Bladder microvascular endothelial cell (primary cell): ENCODE measurements around the gene PMS1. TPM values are rescaled to one million over a fixed set of nuclear protein-coding genes. Genes with fewer than 3 reads are reported as not detected.

Experiments
- total RNA-seq: library from RNA; depleted of rRNA; stranded (reverse); fragments of >200 nt; gene quantifications from 2 replicates; pipeline ENCODE4 v1.2.3, GENCODE V29; 2014

The PMS1 gene
- total RNA-seq = 14.2 and 55.2 TPM in 2 replicates

DNA sequence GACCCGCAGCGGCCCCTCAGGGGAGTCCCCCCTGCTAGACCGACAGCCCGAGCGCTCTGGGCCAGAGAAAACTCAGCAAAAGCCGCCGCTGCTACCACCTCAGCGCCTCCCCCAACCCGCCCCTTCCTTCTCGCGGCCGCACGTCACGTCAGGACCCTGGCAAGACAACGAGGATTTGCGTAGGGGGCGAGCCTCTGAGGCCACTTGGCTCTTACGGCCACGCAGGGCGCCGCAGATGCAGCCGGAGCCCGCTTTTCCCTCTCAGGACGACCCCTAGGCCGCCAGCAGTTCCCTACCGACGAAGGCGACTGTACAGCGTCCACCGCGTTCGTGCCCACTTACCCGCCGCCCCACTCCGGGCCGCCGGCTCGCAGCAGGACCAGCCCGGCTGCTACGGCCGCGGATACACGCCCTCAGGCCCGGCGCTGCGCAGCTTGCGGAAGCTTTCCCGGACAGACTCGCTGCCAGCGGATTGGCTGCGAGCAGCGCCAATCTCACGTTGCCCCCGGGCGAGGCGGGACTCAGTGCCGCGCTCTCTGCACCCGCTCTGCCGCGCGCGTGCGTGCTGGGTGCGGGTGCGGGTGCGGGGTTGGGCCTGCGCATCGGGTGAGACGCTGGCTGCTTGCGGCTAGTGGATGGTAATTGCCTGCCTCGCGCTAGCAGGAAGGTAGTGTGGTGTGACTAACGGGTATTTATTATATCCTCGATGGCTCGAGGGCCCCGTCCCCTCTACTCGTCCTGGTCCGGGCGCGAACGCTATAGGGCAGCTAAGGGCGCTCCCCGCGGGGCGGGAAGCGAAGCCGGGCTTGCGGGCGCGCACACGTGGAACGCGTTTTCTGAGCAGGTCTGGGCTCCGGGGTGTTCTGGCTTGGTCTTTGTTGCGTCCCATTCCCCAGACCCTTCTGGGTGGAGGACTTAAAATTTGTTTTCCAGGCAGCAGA, at the start of gene PMS1, which contains the start of gene ORMDL1:
Gene PMS1, plus strand, starts transcription at position 524 of the 941 bp plus-strand sequence. CDS start 7,360 bp downstream, outside the sequence.
Gene ORMDL1, minus strand, starts transcription at position 413 of the 941 bp plus-strand sequence. CDS start 1,744 bp downstream, outside the sequence.

DNA sequence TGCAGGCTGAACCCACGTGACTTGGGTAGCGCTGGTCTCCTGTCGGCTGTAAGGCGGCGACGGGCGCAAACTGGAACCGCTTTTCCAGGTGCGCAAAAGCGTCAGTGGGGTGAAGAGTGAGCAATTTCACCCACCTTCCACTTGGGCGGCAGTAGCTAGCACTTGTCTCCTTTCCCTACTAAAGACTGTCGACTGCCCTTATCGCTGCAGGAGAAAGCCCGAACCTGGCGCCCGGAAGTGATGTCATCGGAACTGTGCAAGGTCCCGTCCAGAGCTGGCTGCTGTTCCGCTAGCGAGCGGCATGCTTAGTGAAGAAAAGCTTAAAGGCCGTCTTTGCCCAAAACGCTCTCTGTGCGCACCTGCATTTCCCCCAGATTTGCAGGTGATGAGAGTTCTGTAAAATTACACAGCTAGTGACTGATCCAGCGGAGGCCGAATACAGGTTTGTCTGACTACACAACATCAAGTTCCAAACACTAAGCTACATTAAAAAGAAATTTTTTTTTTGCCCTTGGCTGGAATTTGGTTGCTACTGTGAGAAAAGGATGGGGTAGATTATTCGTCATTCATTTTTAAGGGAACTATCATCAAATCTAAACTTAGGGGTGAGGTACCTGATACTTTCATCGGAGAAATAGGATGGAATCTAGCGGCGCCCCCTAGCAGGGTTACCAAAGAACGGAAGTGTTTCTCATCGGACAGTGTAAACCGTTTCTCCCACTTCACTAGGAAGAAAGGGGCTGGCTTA, 21.5 kb upstream of the PMS1 start, which contains the start of gene OSGEPL1:
Gene OSGEPL1, minus strand, starts transcription at position 242 of the 748 bp plus-strand sequence. CDS start 1,152 bp downstream, outside the sequence.

Other genes with a start within 250 kb of the PMS1 start
- 5.0 and 101 TPM in 2 replicates for gene SLC40A1, start 203.7 kb upstream of the PMS1 start, total RNA-seq
- gene ASNSD1, start 123.0 kb upstream of the PMS1 start, total RNA-seq = 36.6 and 58.4 TPM in 2 replicates
- gene ANKAR, start 109.8 kb upstream of the PMS1 start, total RNA-seq = 3.1 and 8.7 TPM in 2 replicates
- gene OSGEPL1, start 21.7 kb upstream of the PMS1 start, total RNA-seq = 4.2 and 7.0 TPM in 2 replicates
- gene ORMDL1, start 111 bp upstream of the PMS1 start, total RNA-seq = 23.6 and 86.5 TPM in 2 replicates